ENCODE measurements around the gene GAPT.

- TF ChIP-seq CTCF (IDR thresholded peaks at IDR 0.05) = no peak
- no peak for TF ChIP-seq POLR2A (IDR thresholded peaks at IDR 0.05)
These were observed 39.8 kb downstream of the GAPT start for GRCh38 chr5:58530942-58531490.

Measured in esophagus squamous epithelium (tissue), 4 donors.